HCT116 (cell line): ENCODE results near the gene PEX11B. TPM values are rescaled to one million over a fixed set of nuclear protein-coding genes. Genes with fewer than 3 reads are reported as not detected.

Experiments used
- ATAC-seq: fragments of 200-7000 bp; cut with Tn5 transposase; 2 replicates; pipeline ENCODE4 v1.9.1; 2020; ENCODE audit warnings: mild to moderate bottlenecking, moderate library complexity
- BruUV-seq: library from RNA; stranded (reverse); fragments of 400-500 nt; replicated peaks from 2 replicates; lab custom pipeline; 2021; lab: Mats Ljungman, UMichigan
- CTCF ChIA-PET: fragments of 300-600 bp; sonication (Branson Sonifier 250); formaldehyde crosslinking; loops from one replicate; lab custom pipeline; 2021; ENCODE audit warnings: antibody characterized with exemption; lab: Charles Lee
- POLR2A ChIA-PET: fragments of 300-600, 350-600 bp; sonication (Branson Sonifier 250); formaldehyde crosslinking; loops from one replicate; lab custom pipeline; 2021; ENCODE audit warnings: antibody characterized with exemption; lab: Charles Lee
- RAD21 ChIA-PET, 2 experiments: fragments of 300-600 bp; sonication (Branson Sonifier 250); formaldehyde crosslinking; loops; one replicate each; lab custom pipeline; 2023; ENCODE audit warnings: low total read pairs in 2 of 2; ENCODE audit not compliant: uncharacterized antibody in 2 of 2, unreplicated experiment in 2 of 2, low non-redundant PET in 1 of 2; lab: Charles Lee
- DNase-seq: peaks from one replicate; pipeline ENCODE4 v3.0.0-alpha.2; 2010; ENCODE audit warnings: low read depth, low spot score
- H2AFZ ChIP-seq: fragments of 200-600 bp; shearing (Covaris generic), sonication (generic); 2 replicates; pipeline ENCODE4 v1.6.1; 2017; ENCODE audit warnings: low read depth, mixed run types, mixed read lengths, antibody characterized with exemption, low read length; ENCODE audit not compliant: poor library complexity, severe bottlenecking
- H3K27ac ChIP-seq: 2 replicates; pipeline ENCODE4 v1.5.1; 2012; ENCODE audit warnings: low read depth, low read length
- H3K27me3 ChIP-seq: fragments of 200-600 bp; sonication (generic); 2 replicates; pipeline ENCODE4 v1.6.1; 2016; ENCODE audit warnings: mixed run types, low read length, mixed read lengths; ENCODE audit not compliant: insufficient read depth
- H3K36me3 ChIP-seq, 2 experiments: fragments of 200-500 bp in 1 of 2; fragments of 200-600 bp in 1 of 2; sonication (Bioruptor generic) in 1 of 2; sonication (generic) in 1 of 2; 2 replicates each; pipeline versions ENCODE4 v1.5.1 to v1.6.1; 2014 to 2016; ENCODE audit warnings: low read length in 2 of 2, inconsistent platforms in 1 of 2, mixed read lengths in 1 of 2, mixed run types in 1 of 2; ENCODE audit not compliant: insufficient read depth in 2 of 2, control insufficient read depth in 1 of 2
- H3K4me1 ChIP-seq, 2 experiments: fragments of 200-600 bp in 1 of 2; sonication (generic) in 1 of 2; 2 replicates each; pipeline versions ENCODE4 v1.5.1 to v1.6.1; 2012 to 2017; ENCODE audit warnings: low read length in 2 of 2, inconsistent platforms in 1 of 2, mild to moderate bottlenecking in 1 of 2, mixed read lengths in 1 of 2, mixed run types in 1 of 2, moderate library complexity in 1 of 2; ENCODE audit not compliant: insufficient read depth in 2 of 2, control insufficient read depth in 1 of 2
- H3K4me2 ChIP-seq: fragments of 200-600 bp; sonication (generic); 2 replicates; pipeline ENCODE4 v1.6.1; 2017; ENCODE audit warnings: mixed run types, low read length, mixed read lengths
- H3K4me3 ChIP-seq, 2 experiments: fragments of 200-600 bp in 1 of 2; sonication (generic) in 1 of 2; replicated peaks in 1 of 2; 2 replicates each; pipeline ENCODE4 v1.5.1; 2011 to 2016; ENCODE audit warnings: low read length in 2 of 2, control low read depth in 1 of 2, low read depth in 1 of 2, mild to moderate bottlenecking in 1 of 2, mixed read lengths in 1 of 2, mixed run types in 1 of 2
- H3K79me2 ChIP-seq: fragments of 200-600 bp; sonication (generic); 2 replicates; pipeline ENCODE4 v1.6.1; 2017; ENCODE audit warnings: mild to moderate bottlenecking, mixed run types, low read length, moderate library complexity, mixed read lengths; ENCODE audit not compliant: insufficient read depth
- H3K9ac ChIP-seq: fragments of 200-600 bp; sonication (generic); 2 replicates; pipeline ENCODE4 v1.6.1; 2016; ENCODE audit warnings: low read length, mixed read lengths
- H3K9me2 ChIP-seq: fragments of 200-600 bp; sonication (generic), shearing (Covaris generic); 2 replicates; pipeline ENCODE4 v1.6.1; 2017; ENCODE audit warnings: mixed run types, mild to moderate bottlenecking, moderate library complexity; ENCODE audit not compliant: insufficient read depth
- H3K9me3 ChIP-seq, 2 experiments: fragments of 200-500 bp in 1 of 2; fragments of 200-600 bp in 1 of 2; sonication (Bioruptor generic) in 1 of 2; sonication (generic) in 1 of 2; 2 replicates each; pipeline ENCODE4 v1.6.1; 2014 to 2017; ENCODE audit warnings: low read length in 2 of 2, mixed read lengths in 2 of 2, inconsistent platforms in 1 of 2, low read depth in 1 of 2, mild to moderate bottlenecking in 1 of 2, mixed run types in 1 of 2, moderate library complexity in 1 of 2; ENCODE audit not compliant: control insufficient read depth in 1 of 2, insufficient read depth in 1 of 2
- H4K20me1 ChIP-seq: fragments of 200-600 bp; sonication (generic), shearing (Covaris generic); 2 replicates; pipeline ENCODE4 v1.6.1; 2017; ENCODE audit warnings: mixed run types, mild to moderate bottlenecking, moderate library complexity; ENCODE audit not compliant: insufficient read depth
- CTCF ChIP-seq, 3 experiments: fragments of 200-600 bp in 1 of 3; sonication (generic) in 1 of 3; IDR thresholded peaks in 2 of 3; conservative IDR thresholded peaks in 1 of 3; 2 replicates each; pipeline ENCODE4 v1.5.1; 2012 to 2017; ENCODE audit warnings: low read depth in 2 of 3, low read length in 2 of 3, antibody characterized with exemption in 1 of 3, borderline replicate concordance in 1 of 3, control low read depth in 1 of 3, mild to moderate bottlenecking in 1 of 3, mixed read lengths in 1 of 3, mixed run types in 1 of 3, moderate library complexity in 1 of 3; ENCODE audit not compliant: insufficient read depth in 1 of 3
- EZH2phosphoT487 ChIP-seq: fragments of 200-600 bp; IDR thresholded peaks from 2 replicates; pipeline ENCODE4 v1.6.1; 2018; ENCODE audit warnings: antibody characterized with exemption, borderline replicate concordance
- JUND ChIP-seq: IDR thresholded peaks from 2 replicates; pipeline ENCODE4 v1.6.1; 2012
- SIN3A ChIP-seq: IDR thresholded peaks from 2 replicates; pipeline ENCODE4 v1.6.1; 2012; ENCODE audit warnings: low read depth
- SP1 ChIP-seq: IDR thresholded peaks from 2 replicates; pipeline ENCODE4 v1.6.1; 2012; ENCODE audit warnings: low read depth
- intact Hi-C: fragments of 100-400 bp; cut with micrococcal nuclease; formaldehyde crosslinking; loops from 2 replicates; pipeline ENCODE4 v1.10.0; 2022
- total RNA-seq: library from RNA; stranded (reverse); gene quantifications from one replicate; pipeline ENCODE4 v1.2.1, GENCODE V29; 2021; ENCODE audit not compliant: unreplicated experiment

Gene PEX11B
- total RNA-seq, 1 experiment from 2014 or later = 20.9 TPM

- Histone ChIP-seq H3K4me3 (peak overlapping the region; percentile 70 to 73), H3K36me3 (no peaks in the 10 kb centered on the region), H3K9me3 (no peaks in the 10 kb centered on the region; a peak in 1 of 4 replicates), H3K79me2 (no peaks in the 10 kb centered on the region), H3K9me2 (no peaks in the 10 kb centered on the region), H4K20me1 (no peaks in the 10 kb centered on the region), H3K27me3 (no peaks in the 10 kb centered on the region), H3K4me1 (peaks cover 19 to 29% of the 10 kb centered on the region in 2 experiments), H3K9ac (peak overlapping the region; percentile 67), H3K27ac (peak overlapping the region; percentile 37), H2AFZ (peak overlapping the region; percentile 1), H3K4me2 (peak overlapping the region; percentile 80)
- no TSS peak for BruUV-seq
- ChIA-PET CTCF (interaction anchor here (1.3 to 2.4 kb wide), 5 partner anchors 16 to 104 kb away, joined by 7 to 11 read pairs (median 9); partner anchors contain the start of genes PIAS3 and RBM8A), POLR2A (interaction anchor here (1.2 to 2.1 kb wide), 10 partner anchors 9 to 104 kb away, joined by 3 to 22 read pairs (median 5); partner anchors contain the start of gene RBM8A), RAD21 (no interaction called here)
- DNase-seq = no peak
- TF ChIP-seq EZH2phosphoT487 (no peak), CTCF (IDR thresholded peaks at IDR 0.05 in 2 of 3, conservative IDR thresholded peaks at IDR 0.05 in 1 of 3; ENCODE audit: borderline replicate concordance in 1 of 3, insufficient read depth in 1 of 3, low read depth in 2 of 3, low read length in 2 of 3) (no peak), SIN3A (no peak), SP1 (no peak), JUND (0 out of 2 replicates have a peak, but pooled peaks have one; percentile 4)
- intact Hi-C loops = loop anchor here (5.0 kb wide), 1 partner anchor 46 kb away; the partner anchor contains the start of gene PEX11B
- no peak for ATAC-seq
These were observed 44.9 kb upstream of the PEX11B start for GRCh38 chr1:145963265-145964019.
